Suppressor macrophage treated with lipopolysaccharide for 1 hour (primary cell): ENCODE data around the gene SLU7.
A peak's percentile ranks its signal among the peaks of the same experiment; 100 is the strongest.

Experiments used
- DNase-seq, 3 donors: peaks; one replicate each; pipeline ENCODE4 v3.0.0-alpha.2; 2020 to 2022

The SLU7 gene

DNA sequence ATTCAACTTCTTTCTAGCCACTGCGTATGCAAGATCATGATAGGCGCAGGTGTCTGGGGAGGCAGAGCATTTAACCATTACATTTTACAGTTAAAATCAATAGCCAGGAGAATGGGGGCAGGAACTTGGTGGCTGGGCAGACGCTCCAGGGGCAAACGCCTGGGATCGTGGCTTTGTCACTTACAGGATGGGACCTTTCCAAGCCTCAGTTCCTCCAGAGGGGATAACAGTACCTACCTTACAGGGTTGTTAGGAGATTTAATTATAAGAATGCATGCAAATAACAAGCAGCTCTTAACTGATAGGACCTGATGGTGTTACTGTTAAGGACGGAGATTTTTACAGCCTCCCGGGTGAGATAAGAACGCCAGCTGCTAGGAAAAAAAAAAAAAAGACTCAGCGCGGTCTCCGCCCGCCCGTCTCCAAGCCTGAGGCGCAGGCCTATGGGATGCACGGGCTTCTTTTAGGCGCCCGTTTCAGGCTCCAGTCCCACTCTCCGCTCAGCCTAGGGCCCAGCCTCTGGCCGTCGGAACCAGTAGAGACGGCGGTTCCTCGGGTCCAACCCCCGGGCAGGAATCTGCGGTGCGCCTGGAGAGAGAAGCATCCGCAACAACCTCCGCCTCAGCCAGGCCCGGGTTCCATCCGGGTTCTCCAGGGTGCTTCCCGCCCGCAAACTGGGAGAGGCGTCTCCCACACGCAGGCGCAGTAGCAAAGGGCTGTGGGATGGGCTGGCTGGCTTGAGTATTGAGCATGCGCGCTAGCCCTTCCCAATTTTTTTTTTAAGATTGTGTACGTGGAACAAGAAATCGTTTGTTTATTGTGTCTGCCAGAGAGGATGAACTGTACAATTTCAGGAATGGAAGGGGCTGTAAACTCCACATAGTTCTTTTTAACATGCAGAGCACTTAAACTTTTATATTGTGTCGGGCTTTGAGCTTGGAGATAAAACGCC lies 19.2 kb downstream of the SLU7 start, which contains the start of gene FAM200C:
Gene FAM200C, minus strand, starts transcription at position 653 of the 952 bp plus-strand sequence. CDS start 4,564 bp downstream, outside the sequence.
- DNase-seq, result peak; percentile 95 to 96 (median 95)

DNA sequence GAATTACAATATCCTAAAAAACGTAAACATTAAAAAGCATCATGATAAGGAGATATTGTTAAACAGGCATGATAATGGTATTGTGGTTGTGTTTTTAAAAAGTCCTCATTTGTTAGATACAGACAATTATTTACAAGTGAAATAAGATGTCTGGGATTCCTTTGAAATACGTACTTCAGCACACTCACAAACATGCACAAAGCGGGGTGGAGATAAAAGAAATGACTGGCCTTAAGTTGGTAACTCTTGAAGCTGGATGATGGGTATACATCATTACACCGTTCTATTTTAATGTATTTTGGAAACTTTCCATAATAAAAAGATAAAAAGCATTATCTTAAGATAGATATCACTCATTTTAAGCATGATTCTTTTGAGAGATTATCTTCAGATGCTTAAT lies 20.1 kb downstream of the SLU7 start:
- no peak for DNase-seq

GRCh38 chr5:160397492-160397891 lies 21.4 kb downstream of the SLU7 start:
- no peak for DNase-seq

GRCh38 chr5:160395111-160395510 lies 23.8 kb downstream of the SLU7 start:
- DNase-seq, result no peak

GRCh38 chr5:160390787-160391696 lies 27.8 kb downstream of the SLU7 start:
- DNase-seq, result peak; percentile 44 to 70 (median 56)

DNA sequence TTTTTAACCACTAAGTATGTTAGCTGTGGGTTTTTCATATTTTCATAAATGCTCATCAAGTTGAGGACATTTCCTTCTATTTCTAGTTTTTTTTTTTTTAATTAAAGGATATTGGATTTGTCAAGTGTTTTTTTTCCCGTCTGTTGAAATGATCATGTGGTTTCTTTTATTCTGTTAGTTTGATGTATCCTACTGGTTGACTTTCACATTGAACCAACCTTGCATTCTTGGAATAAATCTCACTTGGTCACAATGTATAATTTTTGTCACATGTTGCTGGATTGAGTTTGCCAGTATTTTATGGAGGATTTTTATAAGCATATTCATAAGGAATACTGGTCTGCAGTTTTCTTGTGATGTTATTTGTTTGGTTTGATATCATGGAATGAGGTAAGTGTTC lies 31.4 kb downstream of the SLU7 start:
- DNase-seq, result no peak

DNA sequence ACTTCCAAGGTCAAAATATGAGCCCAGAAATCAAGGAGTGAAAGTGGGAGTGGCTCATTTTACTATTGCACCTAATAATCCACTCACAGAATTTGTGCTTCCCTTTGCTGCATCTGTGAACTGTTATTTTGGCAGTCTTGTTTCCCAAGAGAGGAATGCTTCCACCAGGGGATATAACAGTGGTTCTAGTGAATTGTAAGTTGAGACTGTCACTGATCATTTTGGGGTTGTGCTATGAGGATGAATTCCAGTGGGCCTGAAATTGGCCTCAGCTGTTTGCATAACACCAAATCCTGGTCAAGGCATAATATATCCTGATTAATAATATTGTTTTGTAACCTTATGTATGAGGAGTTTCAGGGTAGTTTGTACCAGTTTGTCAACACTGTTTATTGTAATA lies 33.4 kb downstream of the SLU7 start:
- no peak for DNase-seq

DNA sequence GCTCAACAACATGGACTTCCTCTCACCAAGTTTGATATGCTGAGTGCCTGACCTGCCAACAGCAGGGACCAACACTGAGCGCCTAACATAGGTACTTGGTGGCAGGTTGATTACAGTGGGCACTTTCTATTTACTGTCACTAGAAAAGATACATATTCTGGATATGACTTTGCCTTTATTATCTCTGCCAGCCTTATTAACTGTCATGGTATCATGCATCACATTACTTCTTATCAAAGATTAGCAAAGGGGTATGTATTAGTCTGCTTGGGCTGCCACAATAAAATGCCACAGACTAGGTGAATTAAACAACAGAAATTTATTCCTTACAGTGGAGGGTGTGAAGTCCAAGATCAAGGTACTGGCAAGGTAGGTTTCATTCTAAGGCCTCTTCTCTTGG lies 34.2 kb downstream of the SLU7 start:
- DNase-seq, result no peak

DNA sequence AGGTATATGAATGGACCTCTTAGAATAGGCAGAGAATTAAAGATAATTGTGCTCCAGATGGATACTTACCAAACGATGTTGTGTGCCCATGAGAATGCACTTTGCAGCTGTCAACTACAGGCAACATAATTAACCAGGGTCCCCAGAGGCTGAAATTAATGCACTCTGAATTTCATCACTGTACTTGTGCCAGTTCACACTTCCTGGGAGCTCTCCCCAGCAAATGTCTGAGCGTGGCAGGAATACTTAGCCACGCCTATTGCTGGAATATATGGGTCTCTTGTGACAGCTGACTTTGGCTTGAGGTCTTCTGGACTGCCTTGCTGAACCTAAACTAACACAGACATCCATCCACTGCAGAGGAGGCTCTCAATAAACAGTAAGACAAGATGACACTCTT lies 36.5 kb downstream of the SLU7 start:
- no peak for DNase-seq

- no peak for DNase-seq
These were observed 38.8 kb downstream of the SLU7 start for GRCh38 chr5:160380041-160380440.

- peak in 1 of 3 donors; percentile 20 for DNase-seq
These were observed 39.4 kb downstream of the SLU7 start for GRCh38 chr5:160379511-160379910.

DNA sequence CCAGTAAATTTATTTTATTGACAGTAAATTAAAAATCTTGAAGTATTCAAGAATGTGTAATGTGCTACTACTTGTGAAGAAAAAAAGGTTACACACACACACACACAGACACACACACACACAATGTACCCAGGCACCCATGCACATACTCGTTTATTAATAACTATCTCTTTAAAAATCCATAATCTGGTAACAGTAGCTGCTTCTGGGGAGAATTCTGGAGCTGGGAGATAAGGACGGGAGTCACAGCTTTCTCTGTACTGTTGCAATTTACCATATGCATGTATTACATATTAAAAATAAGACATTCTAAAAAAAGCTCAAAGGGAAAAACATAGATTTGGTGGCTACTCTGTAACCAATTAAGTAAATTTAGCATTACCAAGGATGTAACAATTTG lies 40.6 kb downstream of the SLU7 start:
- DNase-seq, result no peak

DNA sequence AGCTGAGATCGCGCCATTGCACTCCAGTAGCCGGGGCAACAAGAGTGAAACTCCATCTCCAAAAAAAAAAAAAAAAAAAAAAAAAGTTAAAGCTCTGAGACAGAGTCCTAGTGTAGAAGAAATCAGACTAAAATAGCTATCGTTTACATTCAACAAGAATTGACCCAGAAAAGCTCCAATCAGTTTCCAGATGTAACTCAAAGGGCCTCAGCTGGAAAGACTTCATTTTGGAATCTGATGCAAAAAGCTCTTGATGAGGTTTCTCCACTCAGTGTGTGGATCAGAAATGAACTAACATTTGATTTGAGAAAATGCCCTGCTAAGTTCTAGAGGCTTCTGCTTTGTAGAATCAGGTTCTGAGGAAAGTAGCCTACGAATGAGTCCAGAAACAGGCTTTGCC lies 41.2 kb downstream of the SLU7 start:
- DNase-seq, result no peak

GRCh38 chr5:160376416-160376815 lies 42.5 kb downstream of the SLU7 start:
- DNase-seq, result no peak

DNA sequence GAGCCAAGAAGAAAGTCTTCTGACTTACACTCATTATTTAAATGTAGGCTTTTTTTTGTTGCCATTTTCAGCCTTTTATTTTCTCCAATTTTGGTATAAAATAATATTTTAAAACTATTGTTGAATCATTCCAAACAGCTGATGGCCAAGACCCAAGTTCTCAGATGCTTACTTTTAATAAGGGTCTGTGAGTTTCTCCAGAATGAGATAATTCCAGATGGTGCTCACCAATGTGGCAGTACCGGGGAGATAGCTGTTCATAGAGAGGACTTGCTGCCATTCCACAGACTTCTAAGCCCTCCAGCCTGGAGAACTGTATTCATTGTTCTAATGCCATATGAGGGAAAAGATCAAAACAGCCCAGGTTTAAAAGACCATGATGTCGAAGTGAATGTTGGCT lies 43.2 kb downstream of the SLU7 start:
- no peak for DNase-seq

- no peak for DNase-seq
These were observed 43.7 kb downstream of the SLU7 start for GRCh38 chr5:160375166-160375565.

- no peak for DNase-seq
These were observed 47.6 kb downstream of the SLU7 start for GRCh38 chr5:160371294-160371693.

- no peak for DNase-seq
These were observed 48.2 kb downstream of the SLU7 start for GRCh38 chr5:160370713-160371034.

GRCh38 chr5:160369990-160370712 lies 48.7 kb downstream of the SLU7 start, which contains the start of gene C1QTNF2:
Gene C1QTNF2, minus strand, starts transcription at chr5:160370626. Its CDS starts 15,615 bp downstream, at chr5:160355011.
- peak; percentile 32 to 54 (median 44) for DNase-seq

GRCh38 chr5:160367885-160368284 lies 51.0 kb downstream of the SLU7 start:
- DNase-seq, result no peak

DNA sequence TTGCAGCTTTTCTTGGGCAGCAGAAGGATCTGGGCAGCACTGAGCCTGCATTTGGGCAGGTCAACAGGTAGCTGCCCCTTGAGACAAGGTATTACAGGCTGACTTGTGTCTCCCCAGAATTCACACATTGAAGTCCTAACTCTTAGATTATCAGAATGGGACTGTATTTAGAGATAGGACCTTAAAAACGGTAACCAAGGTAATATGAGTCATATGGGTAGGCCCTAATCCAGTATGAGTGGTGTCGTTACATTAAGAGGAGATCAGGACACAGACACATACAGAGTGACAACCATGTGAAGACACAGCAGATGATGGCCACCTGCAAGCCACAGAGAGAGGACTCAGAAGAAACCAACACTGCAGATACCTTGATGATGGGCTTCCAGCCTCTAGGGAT lies 51.6 kb downstream of the SLU7 start:
- no peak for DNase-seq

DNA sequence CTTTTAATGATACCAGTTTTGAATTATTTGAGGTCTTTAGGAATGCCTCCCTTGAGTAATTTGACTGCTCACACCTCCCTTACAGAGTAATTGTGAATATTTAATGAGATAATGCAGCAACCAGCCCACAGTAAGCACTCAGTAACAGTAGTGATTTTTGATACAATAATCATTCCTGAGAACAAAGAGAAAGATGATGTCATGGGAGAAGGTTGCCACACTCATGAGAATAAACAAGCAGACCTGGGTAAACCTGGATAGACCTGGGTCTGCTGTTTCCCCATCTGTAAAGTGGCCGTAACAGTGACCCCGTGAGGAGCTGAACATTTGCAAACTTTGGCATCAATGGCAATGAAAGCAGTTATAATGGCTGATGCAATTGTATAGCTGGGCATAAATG lies 52.7 kb downstream of the SLU7 start:
- no peak for DNase-seq
